T47D (cell line): ENCODE data around the gene ZNF845.
A peak's percentile ranks its signal among the peaks of the same experiment; 100 is the strongest.
"Not testable (repeated sequence)": the region's sequence is repeated elsewhere in the genome, so short reads cannot be mapped to it uniquely, and the experiment has no call there.

ENCODE experiments used
- DNase-seq, 2 experiments: peaks; one replicate each; pipeline versions ENCODE4 v3.0.0 to v3.0.0-alpha.2; 2011 to 2012; ENCODE audit warnings: low read depth in 1 of 2, low spot score in 1 of 2
- JUND ChIP-seq: IDR thresholded peaks from 2 replicates; pipeline ENCODE4 v1.6.1; 2012; ENCODE audit warnings: low read depth
- in situ Hi-C: cut with HindIII; loops from 2 replicates; pipeline ENCODE4 v1.10.0; 2016; ENCODE audit warnings: low sequenced_read_pairs, low pct_unique_long_range_greater_than_20kb

The ZNF845 gene

DNA sequence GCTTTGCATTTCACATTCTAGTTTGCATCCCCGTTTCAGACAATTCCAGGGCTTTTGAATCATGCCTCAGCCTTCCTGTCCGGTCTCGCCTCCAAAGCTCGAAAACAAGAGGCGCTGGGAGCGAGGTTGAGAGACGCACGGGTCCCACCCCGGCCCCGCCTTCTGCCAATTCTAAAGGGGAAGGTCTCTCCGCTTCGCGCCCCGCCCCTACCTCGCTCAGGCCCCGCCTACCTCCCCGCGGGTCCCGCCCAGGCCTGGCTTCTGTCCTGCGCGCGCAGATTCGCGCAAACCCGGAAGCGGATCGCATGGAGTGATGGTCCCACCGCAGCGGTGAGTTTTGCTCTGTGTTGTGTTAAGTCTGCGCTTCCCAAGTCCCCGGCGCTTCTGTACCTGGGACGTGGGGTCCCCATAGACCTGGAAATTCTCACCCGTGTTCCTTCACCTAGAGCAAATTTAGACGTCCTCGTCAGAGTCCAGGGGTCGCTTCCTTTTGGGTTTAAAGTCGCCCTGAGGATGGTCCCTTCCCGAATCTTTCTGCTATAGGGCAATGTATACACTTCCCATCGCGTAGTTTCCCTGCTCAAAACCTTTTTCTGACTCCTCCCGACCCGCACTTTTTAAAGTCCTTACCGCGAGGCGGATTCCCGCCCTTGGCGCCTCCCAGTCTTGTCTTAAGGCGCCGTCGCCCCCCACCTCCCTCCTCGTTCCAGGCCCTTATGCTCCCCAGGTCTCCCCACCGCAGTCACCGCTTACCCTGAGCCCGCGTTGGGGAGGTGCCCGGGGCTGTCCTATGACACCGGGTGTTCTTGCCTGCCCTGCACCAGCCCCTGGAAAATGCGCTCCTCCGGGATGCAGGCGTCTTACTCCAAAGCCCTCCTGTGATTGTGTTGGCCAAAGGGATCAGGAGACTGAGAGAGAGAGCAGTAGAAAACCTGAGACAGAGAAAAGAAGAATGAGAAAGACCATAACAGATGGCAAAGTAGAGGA lies at the start of gene ZNF845:
ZNF845 (plus strand) TSS at position 287 of the 987 bp plus-strand sequence. CDS start 7,559 bp downstream, outside the sequence.
- in situ Hi-C loops, result no loop called here
- DNase-seq, result peak; percentile 38 to 94
- TF ChIP-seq JUND, result no peak

DNA sequence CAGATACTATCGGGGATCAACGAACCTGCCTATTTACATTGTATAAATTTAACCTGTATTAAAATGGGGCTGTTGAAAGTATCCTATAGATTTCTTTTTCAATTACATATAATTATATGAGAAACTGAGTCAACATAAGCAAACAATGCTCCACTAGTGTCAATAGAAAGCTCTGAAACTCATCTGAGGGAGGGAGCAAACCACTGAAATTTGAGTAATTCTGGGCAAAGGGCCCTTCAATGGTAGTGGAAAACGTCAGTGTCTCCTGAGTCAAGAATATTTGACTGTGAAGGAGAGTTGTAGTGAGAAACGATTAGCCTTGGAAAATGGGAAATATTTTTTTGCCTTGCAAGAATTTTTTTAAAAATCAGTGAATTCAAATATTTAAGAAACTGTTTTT lies 48.5 kb upstream of the ZNF845 start:
- in situ Hi-C loops, result no loop called here
- no peak for TF ChIP-seq JUND

DNA sequence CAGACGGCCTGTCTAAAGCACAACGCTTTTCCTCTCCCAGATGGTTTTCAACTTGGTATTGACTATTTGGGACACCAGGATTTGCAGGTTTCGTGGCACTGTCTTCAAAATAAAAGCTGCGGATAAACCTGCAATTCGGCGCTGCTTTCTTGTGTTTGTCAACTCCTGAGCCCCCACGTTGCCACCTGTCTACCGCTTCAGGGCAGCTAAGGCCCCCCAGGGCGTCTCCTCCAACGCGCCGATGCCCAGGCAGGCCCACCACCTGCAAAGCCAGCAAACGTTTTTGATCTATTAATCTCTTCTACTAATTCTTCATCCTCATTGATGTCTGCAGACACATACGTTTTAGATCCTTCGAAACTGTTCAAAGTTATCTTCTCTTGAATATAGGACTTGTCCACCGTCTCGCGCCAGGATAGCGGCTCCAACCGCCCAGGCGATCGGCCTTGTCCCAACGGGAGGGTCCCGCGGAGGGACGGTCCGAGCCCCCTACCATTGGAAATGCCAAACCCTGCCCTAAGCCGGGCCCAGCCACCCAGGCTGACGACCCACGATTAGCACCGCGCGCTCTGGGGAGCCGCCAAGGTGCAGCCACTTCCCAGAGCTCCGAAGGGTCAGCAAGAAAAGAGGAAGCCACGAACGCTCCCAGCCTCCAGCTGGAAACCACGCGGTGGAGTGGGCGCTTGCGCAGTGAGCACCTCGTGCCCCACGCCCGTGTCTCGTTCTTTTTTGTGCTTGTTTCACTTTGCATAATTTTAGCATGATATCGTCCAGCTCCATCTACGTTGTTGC lies 42.6 kb upstream of the ZNF845 start:
- DNase-seq, result no peak
- TF ChIP-seq JUND, result no peak
- in situ Hi-C loops, result no loop called here

More for the DNA sequence above, 48.5 kb upstream of the ZNF845 start:
- DNase-seq, result no peak

- DNase-seq, result peak in 1 of 2 experiments; percentile 51
- no peak for TF ChIP-seq JUND
- in situ Hi-C loops, result no loop called here
Observed at GRCh38 chr19:53294786-53295441, 38.6 kb upstream of the ZNF845 start.

DNA sequence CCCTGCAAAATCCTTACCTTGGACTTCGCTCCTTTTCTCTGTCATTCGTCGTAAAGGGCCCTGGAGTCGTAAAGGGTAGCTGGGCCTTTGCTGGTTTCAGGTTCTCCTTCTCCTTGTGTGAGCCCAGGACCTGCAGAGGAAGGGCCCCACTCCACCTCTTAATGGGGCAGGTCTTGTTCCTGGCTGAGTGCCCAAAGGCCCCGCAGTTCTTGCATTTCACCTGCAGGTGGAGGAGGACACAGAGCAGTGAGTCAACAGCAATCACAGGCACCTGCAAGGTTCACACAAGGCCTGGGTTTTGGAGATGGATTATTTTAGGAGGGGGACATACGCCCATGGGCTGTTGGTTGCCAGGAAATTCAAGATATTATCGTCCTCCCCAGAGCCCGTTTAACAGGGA lies 32.2 kb upstream of the ZNF845 start:
- in situ Hi-C loops, DNase-seq: not testable (repeated sequence)

GRCh38 chr19:53308339-53308811 lies 25.2 kb upstream of the ZNF845 start:
- no peak for TF ChIP-seq JUND
- peak; percentile 56 to 74 for DNase-seq
- in situ Hi-C loops, result no loop called here

DNA sequence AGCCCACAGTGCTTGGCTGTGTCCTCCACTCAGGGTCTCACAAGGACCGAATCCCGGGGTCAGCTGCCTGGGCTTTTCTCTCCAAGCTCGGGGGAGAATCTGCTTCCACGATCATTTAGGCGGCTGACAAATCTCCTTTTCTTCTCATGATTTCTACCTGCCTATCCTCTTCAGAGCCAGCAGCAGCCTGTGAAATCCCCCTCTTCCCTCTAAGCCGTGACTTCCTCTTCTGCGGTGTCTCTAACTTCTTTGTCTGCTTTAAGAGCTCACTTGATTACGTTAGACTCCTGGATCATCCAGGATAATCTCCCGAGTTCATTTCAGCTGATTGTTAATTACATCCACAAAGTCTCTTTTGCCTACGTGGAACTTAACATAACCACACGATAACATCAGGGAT lies 22.5 kb upstream of the ZNF845 start:
- TF ChIP-seq JUND, result no peak
- no peak for DNase-seq
- in situ Hi-C loops, result no loop called here

GRCh38 chr19:53311897-53312296 lies 21.7 kb upstream of the ZNF845 start:
- in situ Hi-C loops, result no loop called here
- TF ChIP-seq JUND, result no peak
- DNase-seq, result no peak

- DNase-seq, result no peak
- TF ChIP-seq JUND, result no peak
- in situ Hi-C loops, result no loop called here
Observed at GRCh38 chr19:53328967-53329366, 4.6 kb upstream of the ZNF845 start.

DNA sequence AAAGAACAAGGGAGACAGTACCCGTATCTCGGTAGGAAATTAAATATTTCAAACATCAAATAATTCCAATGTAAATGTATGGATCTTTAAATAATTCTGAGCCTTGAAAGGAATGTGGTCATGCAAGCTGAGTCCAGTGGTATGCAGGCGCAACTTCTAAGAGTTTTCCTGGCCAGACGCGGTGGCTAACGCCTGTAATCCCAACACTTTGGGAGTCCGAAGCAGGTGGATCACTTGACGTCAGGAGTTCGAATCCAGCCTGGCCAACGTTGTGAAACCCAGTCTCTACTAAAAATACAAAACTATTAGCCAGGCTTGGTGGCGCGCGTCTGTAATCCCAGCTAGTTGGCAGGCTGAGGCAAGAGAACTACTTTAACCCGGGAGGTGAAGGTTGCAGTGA lies 1.1 kb upstream of the ZNF845 start:
- in situ Hi-C loops, result no loop called here
- DNase-seq, result peak in 1 of 2 experiments; percentile 65
- no peak for TF ChIP-seq JUND

DNA sequence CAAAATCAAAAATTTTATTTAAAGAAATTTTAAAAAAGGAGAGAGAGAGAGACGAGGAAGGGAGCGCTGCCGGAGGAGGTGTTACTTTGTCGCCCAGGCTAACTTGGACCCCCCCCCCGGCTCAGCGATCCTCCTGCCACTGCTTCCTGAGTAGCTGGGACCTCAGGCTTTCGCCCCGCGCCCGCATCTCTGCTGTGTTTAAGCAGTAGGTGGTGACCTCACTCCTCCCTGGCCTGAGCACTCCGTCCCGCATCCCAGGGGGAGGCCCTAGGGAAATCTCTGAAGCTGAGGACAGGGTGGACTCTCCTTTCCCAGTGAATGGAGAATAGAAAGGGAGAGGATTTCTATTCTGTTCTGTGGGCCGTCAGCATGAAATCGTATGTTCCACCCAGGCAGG lies 485 bp upstream of the ZNF845 start:
- no peak for DNase-seq
- TF ChIP-seq JUND, result no peak
- in situ Hi-C loops, result no loop called here

DNA sequence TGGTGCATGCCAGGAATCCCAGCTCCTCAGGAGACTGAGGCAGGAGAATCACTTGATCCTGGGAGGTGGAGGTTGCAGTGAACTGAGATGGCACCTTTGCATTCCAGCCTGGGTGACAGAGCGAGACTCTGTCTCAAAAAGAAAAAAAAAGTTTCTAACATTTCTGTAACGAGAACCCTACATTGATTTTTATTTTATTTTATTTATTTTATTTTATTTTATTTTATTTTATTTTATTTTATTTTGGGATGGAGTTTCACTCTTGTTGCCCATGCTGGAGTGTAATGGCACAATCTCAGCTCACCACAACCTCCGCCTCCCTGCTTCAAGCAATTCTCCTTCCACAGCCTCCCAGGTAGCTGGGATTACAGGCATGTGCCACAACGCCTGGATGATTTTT lies 10.9 kb downstream of the ZNF845 start:
- not testable (repeated sequence) for DNase-seq

GRCh38 chr19:53355739-53356138 lies 22.2 kb downstream of the ZNF845 start:
- in situ Hi-C loops, result no loop called here
- DNase-seq, result no peak

More for the DNA sequence above, 10.9 kb downstream of the ZNF845 start:
- in situ Hi-C loops, result not testable (repeated sequence)

More at GRCh38 chr19:53355739-53356138, 22.2 kb downstream of the ZNF845 start:
- TF ChIP-seq JUND, result no peak
